Measurements from ENCODE around the gene ADAMTS17. TPM values are rescaled to one million over a fixed set of nuclear protein-coding genes. Genes with fewer than 3 reads are reported as not detected.

Gene ADAMTS17
- total RNA-seq, 4 donors from 2014 or later = 5.0 to 16.2 (median 11.6) TPM

DNA sequence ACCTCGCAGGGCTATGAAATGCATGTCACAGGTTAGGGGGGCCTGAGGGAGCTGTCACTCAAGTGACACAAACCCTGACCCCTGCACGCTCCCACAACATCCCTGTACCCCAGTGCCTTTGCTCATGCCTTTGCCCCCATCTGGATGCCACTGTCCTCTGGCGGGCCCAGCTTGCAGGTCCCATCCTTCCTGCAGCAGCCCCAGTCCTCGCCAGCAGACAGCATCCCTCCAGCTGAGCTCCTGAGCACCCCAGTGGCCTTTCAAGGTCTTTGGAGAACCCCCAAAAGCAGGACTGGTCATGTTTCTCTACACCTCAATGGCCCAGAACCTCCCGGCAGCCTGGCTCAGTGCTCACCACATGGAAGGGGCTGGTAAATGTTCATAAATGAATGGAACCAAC lies 170.4 kb downstream of the ADAMTS17 start:
- Histone ChIP-seq H3K27ac (no peak overlapping the region), H3K36me3 (no peaks in the 10 kb centered on the region), H3K9me3 (no peaks in the 10 kb centered on the region), H3K27me3 (no peaks in the 10 kb centered on the region), H3K4me1 (peaks cover 16 to 21% of the 10 kb centered on the region in 2 donors), H3K4me3 (no peak overlapping the region)
- intact Hi-C loops (cut with DNase I; ENCODE audit: low total_unique reads) (loop anchor here (5.0 kb wide), 1 partner anchor 56 kb away; no protein-coding TSS in a partner anchor), in situ Hi-C loops (cut with MboI; ENCODE audit: low sequenced_read_pairs in 4 of 4) (no loop called here)
- no peak for DNase-seq
- TF ChIP-seq POLR2A (IDR thresholded peaks at IDR 0.05) (no peak), CTCF (IDR thresholded peaks at IDR 0.05 in 4 of 5, conservative IDR thresholded peaks at IDR 0.05 in 1 of 5) (no peak)
- no peak for ATAC-seq

GRCh38 chr15:100170291-100171210 lies 171.2 kb downstream of the ADAMTS17 start:
- no peak for ATAC-seq
- intact Hi-C loops (cut with DNase I; ENCODE audit: low total_unique reads) = loop anchor here (5.0 kb wide), 1 partner anchor 57 kb away; no protein-coding TSS in a partner anchor

DNA sequence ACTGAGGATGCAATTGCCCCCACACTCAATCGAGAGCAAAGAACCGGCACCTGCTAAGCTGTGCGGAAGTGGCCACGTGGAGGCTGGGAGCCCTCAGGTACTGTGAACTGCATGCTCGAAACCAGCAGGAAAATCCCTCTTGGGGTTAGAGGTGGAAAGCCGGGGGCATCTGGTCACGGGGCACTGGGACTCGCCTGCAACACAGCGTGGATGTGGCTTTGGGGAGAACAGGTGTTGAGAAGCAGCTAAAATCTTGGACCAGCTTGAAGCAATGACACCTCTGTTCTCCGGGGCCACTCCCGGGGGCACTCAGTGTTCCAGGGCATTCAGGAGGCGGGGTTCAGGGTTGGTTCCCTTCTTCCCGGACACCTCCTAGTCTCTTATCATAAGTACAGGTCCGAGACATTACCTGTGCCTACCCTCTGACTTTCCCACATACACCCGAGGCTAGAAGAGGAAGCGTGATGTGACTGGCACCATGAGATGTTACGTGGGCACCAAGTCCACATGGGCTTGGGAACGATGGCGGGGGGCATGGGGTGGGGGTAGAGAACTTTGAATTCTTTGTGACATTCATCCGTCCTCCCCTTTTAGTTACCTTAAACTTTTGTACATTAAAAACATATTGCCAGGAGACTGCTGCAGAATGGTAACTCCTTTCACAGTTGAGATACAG lies 172.0 kb downstream of the ADAMTS17 start:
- no peak overlapping the region for H3K27ac ChIP-seq
- ATAC-seq = no peak

More at GRCh38 chr15:100170291-100171210, 171.2 kb downstream of the ADAMTS17 start:
- Histone ChIP-seq H3K9me3 (no peaks in the 10 kb centered on the region), H3K36me3 (no peaks in the 10 kb centered on the region), H3K4me1 (peaks cover 16 to 21% of the 10 kb centered on the region in 2 donors), H3K4me3 (no peak overlapping the region), H3K27ac (no peak overlapping the region), H3K27me3 (no peaks in the 10 kb centered on the region)
- no peak for DNase-seq
- in situ Hi-C loops (cut with MboI; ENCODE audit: low sequenced_read_pairs in 4 of 4) = no loop called here
- no peak for TF ChIP-seq POLR2A (IDR thresholded peaks at IDR 0.05)
- TF ChIP-seq CTCF (IDR thresholded peaks at IDR 0.05 in 4 of 5, conservative IDR thresholded peaks at IDR 0.05 in 1 of 5) = no peak

DNA sequence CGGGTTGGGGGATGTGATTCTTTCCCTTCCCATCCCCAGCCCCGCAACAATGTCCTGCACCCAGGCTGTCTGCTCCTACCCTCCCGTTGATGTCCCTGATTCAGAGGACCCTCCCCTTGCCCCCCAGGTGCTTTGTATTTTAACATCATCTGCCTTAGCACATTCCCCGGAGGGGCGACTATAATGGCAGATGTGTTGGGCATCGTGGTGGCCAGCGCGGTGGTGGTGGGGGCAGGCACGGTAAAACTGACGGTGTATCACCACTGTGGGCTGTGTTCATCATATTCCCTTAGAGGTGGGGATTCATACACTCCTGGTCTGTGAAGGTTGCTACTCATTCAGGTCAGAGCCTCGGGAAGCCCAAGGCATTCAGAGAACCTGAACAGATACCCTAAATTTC lies 173.0 kb downstream of the ADAMTS17 start:
- no peaks in the 10 kb centered on the region for H3K27me3 ChIP-seq
- TF ChIP-seq POLR2A (IDR thresholded peaks at IDR 0.05) (no peak), CTCF (IDR thresholded peaks at IDR 0.05 in 4 of 5, conservative IDR thresholded peaks at IDR 0.05 in 1 of 5) (no peak)
- intact Hi-C loops (cut with DNase I; ENCODE audit: low total_unique reads) = no loop called here
- H3K36me3 ChIP-seq = no peaks in the 10 kb centered on the region
- H3K27ac ChIP-seq = peak overlapping the region in 2 of 4 donors; percentile 70 to 76
- DNase-seq (no peak), ATAC-seq (no peak)
- H3K4me3 ChIP-seq = no peak overlapping the region
- in situ Hi-C loops (cut with MboI; ENCODE audit: low sequenced_read_pairs in 4 of 4) = no loop called here
- peaks cover 5 to 15% of the 10 kb centered on the region in 2 donors for H3K4me1 ChIP-seq
- no peaks in the 10 kb centered on the region for H3K9me3 ChIP-seq

More for the DNA sequence above, 172.0 kb downstream of the ADAMTS17 start:
- TF ChIP-seq CTCF (IDR thresholded peaks at IDR 0.05 in 4 of 5, conservative IDR thresholded peaks at IDR 0.05 in 1 of 5) = no peak
- no peak for TF ChIP-seq POLR2A (IDR thresholded peaks at IDR 0.05)
- Histone ChIP-seq H3K4me3 (no peak overlapping the region), H3K9me3 (no peaks in the 10 kb centered on the region), H3K36me3 (no peaks in the 10 kb centered on the region), H3K4me1 (peaks cover 13 to 15% of the 10 kb centered on the region in 2 donors), H3K27me3 (no peaks in the 10 kb centered on the region)
- DNase-seq = no peak
- intact Hi-C loops (cut with DNase I; ENCODE audit: low total_unique reads) (loop anchor here (5.0 kb wide), 1 partner anchor 58 kb away; no protein-coding TSS in a partner anchor), in situ Hi-C loops (cut with MboI; ENCODE audit: low sequenced_read_pairs in 4 of 4) (no loop called here)
